HEK293 (cell line): Measurements from ENCODE around the gene SLX4.
A peak's percentile ranks its signal among the peaks of the same experiment; 100 is the strongest.

Experiments used
- CTCF ChIA-PET: fragments of 350-600 bp; formaldehyde crosslinking; extraction: SDS; loops from one replicate; lab custom pipeline; 2021; ENCODE audit warnings: antibody characterized with exemption; lab: Yijun Ruan, JAX
- POLR2A ChIA-PET: fragments of 300-600 bp; formaldehyde crosslinking; extraction: SDS; loops from one replicate; lab custom pipeline; 2020; ENCODE audit warnings: antibody characterized with exemption, inconsistent platforms; lab: Yijun Ruan, JAX
- H3K27ac ChIP-seq: fragments of 200-500 bp; sonication (Bioruptor generic); 2 replicates; pipeline ENCODE4 v1.5.1; 2014; ENCODE audit warnings: low read depth, low read length, control low read depth, inconsistent platforms; ENCODE audit errors: extremely low read depth
- H3K36me3 ChIP-seq, 2 experiments: fragments of 200-500 bp in 1 of 2; sonication (Bioruptor generic) in 1 of 2; 1 replicate in 1 of 2; 2 replicates in 1 of 2; pipeline ENCODE4 v1.5.1; 2014 to 2017; ENCODE audit warnings: inconsistent platforms in 2 of 2, low read length in 2 of 2; ENCODE audit not compliant: control insufficient read depth in 2 of 2, insufficient read depth in 1 of 2
- H3K4me1 ChIP-seq: fragments of 200-500 bp; sonication (Bioruptor generic); 2 replicates; pipeline ENCODE4 v1.5.1; 2014; ENCODE audit warnings: mild to moderate bottlenecking, low read length, inconsistent platforms; ENCODE audit not compliant: control insufficient read depth, insufficient read depth
- H3K4me3 ChIP-seq: 2 replicates; pipeline ENCODE4 v1.5.1; 2011; ENCODE audit warnings: low read depth, mild to moderate bottlenecking, control low read depth, low read length, moderate library complexity
- H3K9me3 ChIP-seq: fragments of 200-500 bp; sonication (Bioruptor generic); 2 replicates; pipeline ENCODE4 v1.5.1; 2014; ENCODE audit warnings: low read depth, low read length, inconsistent platforms; ENCODE audit not compliant: control insufficient read depth, insufficient read depth
- GLI2 ChIP-seq: fragments of 450-650 bp; formaldehyde crosslinking; IDR thresholded peaks from 2 replicates; pipeline ENCODE4; 2017; ENCODE audit warnings: missing biosample characterization, missing genetic modification characterization, low read depth, borderline replicate concordance
- GLIS2 ChIP-seq: fragments of 450-650 bp; formaldehyde crosslinking; IDR thresholded peaks from 2 replicates; pipeline ENCODE4 v1.5.1; 2016; ENCODE audit warnings: missing biosample characterization, missing genetic modification characterization
- HOXD13 ChIP-seq: sonication (generic); formaldehyde crosslinking; IDR thresholded peaks from 2 replicates; pipeline ENCODE4 v1.8.0; 2022; ENCODE audit warnings: missing genetic modification reagents, borderline replicate concordance
- SCRT1 ChIP-seq: fragments of 450-650 bp; formaldehyde crosslinking; IDR thresholded peaks from 2 replicates; pipeline ENCODE4 v1.5.1; 2016; ENCODE audit warnings: missing biosample characterization, missing genetic modification characterization, borderline replicate concordance
- SP7 ChIP-seq: fragments of 450-650 bp; formaldehyde crosslinking; IDR thresholded peaks from 2 replicates; pipeline ENCODE4 v1.5.1; 2016; ENCODE audit warnings: missing biosample characterization, missing genetic modification characterization
- TRIM28 ChIP-seq: IDR thresholded peaks from 2 replicates; pipeline ENCODE4 v1.6.1; 2011; ENCODE audit warnings: low read length, control low read depth, borderline replicate concordance
- WT1 ChIP-seq: fragments of 450-650 bp; formaldehyde crosslinking; IDR thresholded peaks from 2 replicates; pipeline ENCODE4 v1.5.1; 2016; ENCODE audit warnings: missing biosample characterization, missing genetic modification characterization
- YY1 ChIP-seq: fragments of 450-650 bp; formaldehyde crosslinking; IDR thresholded peaks from 2 replicates; pipeline ENCODE4 v1.5.1; 2018; ENCODE audit warnings: missing biosample characterization, missing genetic modification characterization
- ZBTB7A ChIP-seq: fragments of 450-650 bp; formaldehyde crosslinking; IDR thresholded peaks from 2 replicates; pipeline ENCODE4 v1.5.1; 2016; ENCODE audit warnings: low read depth, missing biosample characterization, missing genetic modification characterization
- ZNF10 ChIP-seq: fragments of 450-650 bp; formaldehyde crosslinking; IDR thresholded peaks from 2 replicates; pipeline ENCODE4 v1.5.1; 2017; ENCODE audit warnings: missing biosample characterization, missing genetic modification characterization
- ZNF133 ChIP-seq: fragments of 450-650 bp; formaldehyde crosslinking; IDR thresholded peaks from 2 replicates; pipeline ENCODE4 v1.5.1; 2016; ENCODE audit warnings: missing biosample characterization, missing genetic modification characterization
- ZNF146 ChIP-seq: fragments of 450-650 bp; formaldehyde crosslinking; IDR thresholded peaks from 2 replicates; pipeline ENCODE4 v1.5.1; 2016; ENCODE audit warnings: missing biosample characterization, missing genetic modification characterization
- ZNF148 ChIP-seq: fragments of 450-650 bp; formaldehyde crosslinking; IDR thresholded peaks from 2 replicates; pipeline ENCODE4 v1.5.0; 2017; ENCODE audit warnings: missing biosample characterization, missing genetic modification characterization, borderline replicate concordance
- ZNF175 ChIP-seq: fragments of 450-650 bp; formaldehyde crosslinking; IDR thresholded peaks from 2 replicates; pipeline ENCODE4 v1.5.1; 2016; ENCODE audit warnings: missing biosample characterization, missing genetic modification characterization
- ZNF19 ChIP-seq: fragments of 450-650 bp; formaldehyde crosslinking; IDR thresholded peaks from 2 replicates; pipeline ENCODE4; 2016; ENCODE audit warnings: missing biosample characterization, missing genetic modification characterization, low read depth
- ZNF223 ChIP-seq: fragments of 450-650 bp; formaldehyde crosslinking; IDR thresholded peaks from 2 replicates; pipeline ENCODE4 v1.5.1; 2016; ENCODE audit warnings: missing biosample characterization, missing genetic modification characterization
- ZNF341 ChIP-seq: fragments of 450-650 bp; formaldehyde crosslinking; IDR thresholded peaks from 2 replicates; pipeline ENCODE4; 2016; ENCODE audit warnings: low read depth, missing biosample characterization, missing genetic modification characterization
- ZNF510 ChIP-seq: fragments of 450-650 bp; formaldehyde crosslinking; IDR thresholded peaks from 2 replicates; pipeline ENCODE4 v1.5.1; 2018; ENCODE audit warnings: mild to moderate bottlenecking, missing genetic modification characterization, missing biosample characterization; ENCODE audit not compliant: insufficient replicate concordance
- ZNF555 ChIP-seq: fragments of 450-650 bp; formaldehyde crosslinking; conservative IDR thresholded peaks from 2 replicates; pipeline ENCODE4 v1.5.1; 2017; ENCODE audit warnings: missing biosample characterization, mild to moderate bottlenecking, missing genetic modification characterization, inconsistent platforms
- ZNF624 ChIP-seq: fragments of 450-650 bp; formaldehyde crosslinking; IDR thresholded peaks from 2 replicates; pipeline ENCODE4 v1.5.1; 2017; ENCODE audit warnings: missing biosample characterization, missing genetic modification characterization
- ZNF776 ChIP-seq: fragments of 450-650 bp; formaldehyde crosslinking; IDR thresholded peaks from 2 replicates; pipeline ENCODE4 v1.5.0; 2017; ENCODE audit warnings: missing biosample characterization, missing genetic modification characterization, borderline replicate concordance
- ZSCAN23 ChIP-seq: fragments of 450-650 bp; formaldehyde crosslinking; IDR thresholded peaks from 2 replicates; pipeline ENCODE4 v1.5.1; 2016; ENCODE audit warnings: missing biosample characterization, missing genetic modification characterization

Gene SLX4

GRCh38 chr16:3594316-3595109 is 16.9 kb downstream of the SLX4 start:
- POLR2A ChIA-PET = no interaction called here
- no peak overlapping the region for H3K4me3 ChIP-seq
- H3K27ac ChIP-seq = no peak overlapping the region
- H3K9me3 ChIP-seq = no peaks in the 10 kb centered on the region
- no peak for TF ChIP-seq ZNF10
- H3K4me1 ChIP-seq = no peaks in the 10 kb centered on the region
- H3K36me3 ChIP-seq = peaks cover under 1 to 75% of the 10 kb centered on the region in 2 experiments; a peak in 2 of 3 replicates
- CTCF ChIA-PET = no interaction called here

- ChIA-PET POLR2A (no interaction called here), CTCF (no interaction called here)
- TF ChIP-seq ZNF776 (tag by site-specific recombination) (no peak), ZNF223 (tag by site-specific recombination) (no peak), ZNF624 (tag by site-specific recombination) (no peak), ZNF19 (no peak), TRIM28 (no peak), ZNF510 (tag by site-specific recombination) (no peak), GLI2 (no peak), WT1 (tag by site-specific recombination) (no peak), SP7 (no peak), HOXD13 (CRISPR knock-in tag) (no peak), ZNF133 (tag by site-specific recombination) (no peak), YY1 (tag by site-specific recombination) (no peak), ZNF148 (tag by site-specific recombination) (no peak), SCRT1 (tag by site-specific recombination) (no peak), ZNF555 (tag by site-specific recombination) (no peak), ZNF146 (tag by site-specific recombination) (no peak)
- Histone ChIP-seq H3K36me3 (peaks cover 0 to 68% of the 10 kb centered on the region in 2 experiments; a peak in 1 of 3 replicates), H3K4me3 (no peak overlapping the region), H3K9me3 (no peaks in the 10 kb centered on the region), H3K27ac (no peak overlapping the region), H3K4me1 (no peaks in the 10 kb centered on the region)
Observed at GRCh38 chr16:3592559-3592958, 18.8 kb downstream of the SLX4 start.

GRCh38 chr16:3591991-3592390 is 19.4 kb downstream of the SLX4 start:
- Histone ChIP-seq H3K9me3 (no peaks in the 10 kb centered on the region), H3K36me3 (peaks cover 0 to 62% of the 10 kb centered on the region in 2 experiments; a peak in 1 of 3 replicates), H3K27ac (no peak overlapping the region), H3K4me1 (no peaks in the 10 kb centered on the region), H3K4me3 (no peak overlapping the region)
- TF ChIP-seq GLIS2 (tag by site-specific recombination) (no peak), ZNF175 (tag by site-specific recombination) (no peak), ZBTB7A (tag by site-specific recombination) (no peak), ZNF341 (tag by site-specific recombination) (peak; percentile 32; the same call in 1 of the 2 replicates), ZSCAN23 (tag by site-specific recombination) (no peak)
- ChIA-PET POLR2A (no interaction called here), CTCF (no interaction called here)
